K562 (cell line): ENCODE data around the gene C11orf98. TPM values are rescaled to one million over a fixed set of nuclear protein-coding genes. Genes with fewer than 3 reads are reported as not detected.
A peak's percentile ranks its signal among the peaks of the same experiment; 100 is the strongest.

Experiments used
- ATF3 ChIP-seq, 2 experiments: fragments of 450-650 bp in 1 of 2; sonication (generic) in 1 of 2; formaldehyde crosslinking in 1 of 2; IDR thresholded peaks in 1 of 2; conservative IDR thresholded peaks in 1 of 2; 2 replicates each; pipeline versions ENCODE4 v1.6.1 to v1.8.1; 2016 to 2023; ENCODE audit warnings: mild to moderate bottlenecking in 2 of 2, moderate library complexity in 2 of 2, inconsistent platforms in 1 of 2, missing genetic modification reagents in 1 of 2
- CAMTA2 ChIP-seq: fragments of 250-450 bp; sonication (Bioruptor Pico); conservative IDR thresholded peaks from 2 replicates; pipeline ENCODE4 v1.5.1; 2022
- CBX3 ChIP-seq, 2 experiments: IDR thresholded peaks; 1 replicate in 1 of 2; 2 replicates in 1 of 2; pipeline ENCODE4 v1.6.1; 2012; ENCODE audit warnings: inconsistent platforms in 2 of 2, low read length in 2 of 2, borderline replicate concordance in 1 of 2, control low read depth in 1 of 2
- CSDE1 ChIP-seq, 2 experiments: fragments of 450-650 bp; IDR thresholded peaks; 2 replicates each; pipeline ENCODE4 v1.6.1; 2016; ENCODE audit warnings: mild to moderate bottlenecking in 1 of 2
- ESRRA ChIP-seq: fragments of 450-650 bp; IDR thresholded peaks from 2 replicates; pipeline ENCODE4 v1.6.1; 2014; ENCODE audit warnings: low read depth, mild to moderate bottlenecking, moderate library complexity, borderline replicate concordance
- FOXM1 ChIP-seq, 2 experiments: fragments of 450-650 bp in 1 of 2; sonication (generic) in 1 of 2; formaldehyde crosslinking in 1 of 2; IDR thresholded peaks; 2 replicates each; pipeline versions ENCODE4 v1.6.1 to v1.9.0; 2017 to 2022; ENCODE audit warnings: low read depth in 2 of 2, mild to moderate bottlenecking in 2 of 2, missing genetic modification reagents in 1 of 2, moderate library complexity in 1 of 2
- NFIC ChIP-seq: fragments of 450-650 bp; IDR thresholded peaks from 2 replicates; pipeline ENCODE4 v1.6.1; 2017; ENCODE audit warnings: mild to moderate bottlenecking, inconsistent platforms
- POLR2G ChIP-seq: fragments of 200-400 bp; formaldehyde crosslinking; IDR thresholded peaks from 2 replicates; pipeline ENCODE4 v1.6.1; 2017; ENCODE audit warnings: low read depth, mild to moderate bottlenecking, antibody characterized with exemption, low read length, moderate library complexity
- RNF2 ChIP-seq: sonication (generic); IDR thresholded peaks from 2 replicates; pipeline ENCODE4 v1.6.1; 2016
- TAF15 ChIP-seq: fragments of 200-400 bp; formaldehyde crosslinking; IDR thresholded peaks from 2 replicates; pipeline ENCODE4 v1.6.1; 2017; ENCODE audit warnings: mild to moderate bottlenecking, low read depth, low read length, moderate library complexity
- ZBTB8A ChIP-seq: fragments of 450-650 bp; IDR thresholded peaks from 2 replicates; pipeline ENCODE4 v1.6.1; 2018; ENCODE audit warnings: mild to moderate bottlenecking, moderate library complexity; ENCODE audit not compliant: partially characterized antibody
- ZC3H8 ChIP-seq: fragments of 450-650 bp; IDR thresholded peaks from 2 replicates; pipeline ENCODE4 v1.6.1; 2017
- ZMIZ1 ChIP-seq, 2 experiments: fragments of 150-350 bp in 1 of 2; IDR thresholded peaks; 2 replicates each; pipeline ENCODE4 v1.6.1; 2012 to 2016; ENCODE audit warnings: low read depth in 2 of 2, low read length in 2 of 2, mild to moderate bottlenecking in 1 of 2, moderate library complexity in 1 of 2
- polyA plus RNA-seq, 8 experiments: library from polyadenylated mRNA; depleted of rRNA in 4 of 8; stranded (reverse) in 5 of 8; unstranded in 3 of 8; fragments of >200 nt; fragmentation: Nextera tagmentation in 2 of 8; fragmentation: Illumina TruSeq in 1 of 8; extraction: Ambion mirVana in 2 of 8; extraction: Trizol in 1 of 8; gene quantifications; 2 replicates each; pipeline versions ENCODE4 v1.2.1 to v1.2.3, GENCODE V29; 2011 to 2014; ENCODE audit warnings: inconsistent platforms in 1 of 8, missing spikeins in 1 of 8
- total RNA-seq, 7 experiments: library from RNA; depleted of rRNA in 6 of 7; stranded (reverse); fragments of >200 nt in 6 of 7; fragmentation: Illumina TruSeq in 2 of 7; extraction: Trizol in 2 of 7; gene quantifications; 2 replicates each; pipeline versions ENCODE4 v1.2.1 to v1.2.3, GENCODE V29; 2011 to 2021; ENCODE audit warnings: low replicate concordance in 1 of 7
- TF ChIP-seq, protein P1 (sequence below): sonication (generic); formaldehyde crosslinking; IDR thresholded peaks from 2 replicates; pipeline ENCODE4 v1.8.1; 2023; ENCODE audit warnings: mild to moderate bottlenecking, missing genetic modification reagents
- TF ChIP-seq, protein P2 (sequence below): sonication (generic); formaldehyde crosslinking; IDR thresholded peaks from 2 replicates; pipeline ENCODE4 v1.8.0; 2023; ENCODE audit warnings: mild to moderate bottlenecking, missing genetic modification reagents

C11orf98 gene
- total and polyA plus RNA-seq, 9 of the 15 experiments (the other 6 are each of a cell fraction or from before 2014, with no cell fraction given): 103 to 352 (median 218) TPM

GRCh38 chr11:62671608-62672389 lies 6.8 kb upstream of the C11orf98 start, which contains the start of the genes LBHD1 and UQCC3 (continued):
- TF ChIP-seq ESRRA: peak; percentile 73; the same call in 1 of the 2 replicates
- TF ChIP-seq CSDE1 (IDR thresholded peaks at IDR 0.05): peak in 1 of 2 experiments; percentile 40; a peak in 1 of 4 replicates
- no peak for TF ChIP-seq CAMTA2 (CRISPR knock-in tag)
- TF ChIP-seq, protein P1, sequence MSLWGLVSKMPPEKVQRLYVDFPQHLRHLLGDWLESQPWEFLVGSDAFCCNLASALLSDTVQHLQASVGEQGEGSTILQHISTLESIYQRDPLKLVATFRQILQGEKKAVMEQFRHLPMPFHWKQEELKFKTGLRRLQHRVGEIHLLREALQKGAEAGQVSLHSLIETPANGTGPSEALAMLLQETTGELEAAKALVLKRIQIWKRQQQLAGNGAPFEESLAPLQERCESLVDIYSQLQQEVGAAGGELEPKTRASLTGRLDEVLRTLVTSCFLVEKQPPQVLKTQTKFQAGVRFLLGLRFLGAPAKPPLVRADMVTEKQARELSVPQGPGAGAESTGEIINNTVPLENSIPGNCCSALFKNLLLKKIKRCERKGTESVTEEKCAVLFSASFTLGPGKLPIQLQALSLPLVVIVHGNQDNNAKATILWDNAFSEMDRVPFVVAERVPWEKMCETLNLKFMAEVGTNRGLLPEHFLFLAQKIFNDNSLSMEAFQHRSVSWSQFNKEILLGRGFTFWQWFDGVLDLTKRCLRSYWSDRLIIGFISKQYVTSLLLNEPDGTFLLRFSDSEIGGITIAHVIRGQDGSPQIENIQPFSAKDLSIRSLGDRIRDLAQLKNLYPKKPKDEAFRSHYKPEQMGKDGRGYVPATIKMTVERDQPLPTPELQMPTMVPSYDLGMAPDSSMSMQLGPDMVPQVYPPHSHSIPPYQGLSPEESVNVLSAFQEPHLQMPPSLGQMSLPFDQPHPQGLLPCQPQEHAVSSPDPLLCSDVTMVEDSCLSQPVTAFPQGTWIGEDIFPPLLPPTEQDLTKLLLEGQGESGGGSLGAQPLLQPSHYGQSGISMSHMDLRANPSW (CRISPR knock-in tag): no peak
- no peak for TF ChIP-seq ZBTB8A
- no peak for TF ChIP-seq FOXM1 (IDR thresholded peaks at IDR 0.05; ENCODE audit: low read depth)
- TF ChIP-seq FOXM1 (CRISPR knock-in tag; IDR thresholded peaks at IDR 0.05; ENCODE audit: low read depth): peak; percentile 88; the same call in 1 of the 2 replicates
- peak; percentile 90 for TF ChIP-seq POLR2G
- TF ChIP-seq CBX3 (IDR thresholded peaks at IDR 0.05; ENCODE audit: borderline replicate concordance in 1 of 2, low read length in 2 of 2): no peak
- no peak for TF ChIP-seq ATF3 (IDR thresholded peaks at IDR 0.05)
- TF ChIP-seq ATF3 (CRISPR knock-in tag; conservative IDR thresholded peaks at IDR 0.05): no peak
- 0 out of 2 replicates have a peak, but pooled peaks have one; percentile 60 for TF ChIP-seq ZC3H8
- TF ChIP-seq TAF15: peak; percentile 70; the same call in 1 of the 2 replicates
- TF ChIP-seq NFIC: peak; percentile 49; the same call in 1 of the 2 replicates
- 0 out of 2 replicates have a peak, but pooled peaks have one; percentile 45 for TF ChIP-seq RNF2
- TF ChIP-seq ZMIZ1 (IDR thresholded peaks at IDR 0.05; ENCODE audit: low read depth in 2 of 2, low read length in 2 of 2): no peak
- TF ChIP-seq, protein P2, sequence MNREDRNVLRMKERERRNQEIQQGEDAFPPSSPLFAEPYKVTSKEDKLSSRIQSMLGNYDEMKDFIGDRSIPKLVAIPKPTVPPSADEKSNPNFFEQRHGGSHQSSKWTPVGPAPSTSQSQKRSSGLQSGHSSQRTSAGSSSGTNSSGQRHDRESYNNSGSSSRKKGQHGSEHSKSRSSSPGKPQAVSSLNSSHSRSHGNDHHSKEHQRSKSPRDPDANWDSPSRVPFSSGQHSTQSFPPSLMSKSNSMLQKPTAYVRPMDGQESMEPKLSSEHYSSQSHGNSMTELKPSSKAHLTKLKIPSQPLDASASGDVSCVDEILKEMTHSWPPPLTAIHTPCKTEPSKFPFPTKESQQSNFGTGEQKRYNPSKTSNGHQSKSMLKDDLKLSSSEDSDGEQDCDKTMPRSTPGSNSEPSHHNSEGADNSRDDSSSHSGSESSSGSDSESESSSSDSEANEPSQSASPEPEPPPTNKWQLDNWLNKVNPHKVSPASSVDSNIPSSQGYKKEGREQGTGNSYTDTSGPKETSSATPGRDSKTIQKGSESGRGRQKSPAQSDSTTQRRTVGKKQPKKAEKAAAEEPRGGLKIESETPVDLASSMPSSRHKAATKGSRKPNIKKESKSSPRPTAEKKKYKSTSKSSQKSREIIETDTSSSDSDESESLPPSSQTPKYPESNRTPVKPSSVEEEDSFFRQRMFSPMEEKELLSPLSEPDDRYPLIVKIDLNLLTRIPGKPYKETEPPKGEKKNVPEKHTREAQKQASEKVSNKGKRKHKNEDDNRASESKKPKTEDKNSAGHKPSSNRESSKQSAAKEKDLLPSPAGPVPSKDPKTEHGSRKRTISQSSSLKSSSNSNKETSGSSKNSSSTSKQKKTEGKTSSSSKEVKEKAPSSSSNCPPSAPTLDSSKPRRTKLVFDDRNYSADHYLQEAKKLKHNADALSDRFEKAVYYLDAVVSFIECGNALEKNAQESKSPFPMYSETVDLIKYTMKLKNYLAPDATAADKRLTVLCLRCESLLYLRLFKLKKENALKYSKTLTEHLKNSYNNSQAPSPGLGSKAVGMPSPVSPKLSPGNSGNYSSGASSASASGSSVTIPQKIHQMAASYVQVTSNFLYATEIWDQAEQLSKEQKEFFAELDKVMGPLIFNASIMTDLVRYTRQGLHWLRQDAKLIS: peak; percentile 72; the same call in 1 of the 2 replicates
